ENCODE results near the gene LRRC31.

DNA sequence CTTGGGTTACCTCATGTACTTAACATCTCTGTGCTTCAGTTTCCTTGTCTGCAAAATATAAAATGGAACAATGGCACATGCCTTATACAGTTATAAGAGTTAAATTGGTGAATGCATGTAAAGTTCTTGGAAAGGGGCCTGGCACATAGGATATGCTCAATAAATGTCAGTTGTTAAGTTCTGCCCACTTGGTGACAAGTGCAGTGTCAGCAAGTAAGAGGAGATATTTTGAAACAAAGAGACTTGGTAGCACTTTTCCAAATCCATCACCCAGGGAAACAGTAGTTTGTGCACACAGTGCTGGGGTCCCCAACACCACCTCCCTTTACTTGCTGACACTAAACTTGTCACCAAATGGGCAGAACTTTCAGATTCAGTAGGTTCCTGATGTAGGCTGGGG is 19.1 kb downstream of the LRRC31 start:
- TF ChIP-seq, protein P1, sequence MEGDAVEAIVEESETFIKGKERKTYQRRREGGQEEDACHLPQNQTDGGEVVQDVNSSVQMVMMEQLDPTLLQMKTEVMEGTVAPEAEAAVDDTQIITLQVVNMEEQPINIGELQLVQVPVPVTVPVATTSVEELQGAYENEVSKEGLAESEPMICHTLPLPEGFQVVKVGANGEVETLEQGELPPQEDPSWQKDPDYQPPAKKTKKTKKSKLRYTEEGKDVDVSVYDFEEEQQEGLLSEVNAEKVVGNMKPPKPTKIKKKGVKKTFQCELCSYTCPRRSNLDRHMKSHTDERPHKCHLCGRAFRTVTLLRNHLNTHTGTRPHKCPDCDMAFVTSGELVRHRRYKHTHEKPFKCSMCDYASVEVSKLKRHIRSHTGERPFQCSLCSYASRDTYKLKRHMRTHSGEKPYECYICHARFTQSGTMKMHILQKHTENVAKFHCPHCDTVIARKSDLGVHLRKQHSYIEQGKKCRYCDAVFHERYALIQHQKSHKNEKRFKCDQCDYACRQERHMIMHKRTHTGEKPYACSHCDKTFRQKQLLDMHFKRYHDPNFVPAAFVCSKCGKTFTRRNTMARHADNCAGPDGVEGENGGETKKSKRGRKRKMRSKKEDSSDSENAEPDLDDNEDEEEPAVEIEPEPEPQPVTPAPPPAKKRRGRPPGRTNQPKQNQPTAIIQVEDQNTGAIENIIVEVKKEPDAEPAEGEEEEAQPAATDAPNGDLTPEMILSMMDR (IDR thresholded peaks at IDR 0.05) = no peak
- no peak for TF ChIP-seq EP300 (IDR thresholded peaks at IDR 0.05)
